Measurements from ENCODE around the gene EVI2A. TPM values are rescaled to one million over a fixed set of nuclear protein-coding genes. Genes with fewer than 3 reads are reported as not detected.
"Not testable (repeated sequence)": the region's sequence is repeated elsewhere in the genome, so short reads cannot be mapped to it uniquely, and the experiment has no call there.

Gene EVI2A, protein sequence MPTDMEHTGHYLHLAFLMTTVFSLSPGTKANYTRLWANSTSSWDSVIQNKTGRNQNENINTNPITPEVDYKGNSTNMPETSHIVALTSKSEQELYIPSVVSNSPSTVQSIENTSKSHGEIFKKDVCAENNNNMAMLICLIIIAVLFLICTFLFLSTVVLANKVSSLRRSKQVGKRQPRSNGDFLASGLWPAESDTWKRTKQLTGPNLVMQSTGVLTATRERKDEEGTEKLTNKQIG
- 100 to 1,000 TPM; 113 to 119 TPM for total RNA-seq
- polyA plus RNA-seq: 10 to 100 TPM; 44.3 to 57.0 (median 53.3) TPM
- total RNA-seq: 40.4 to 106 (median 49.8) reads per million in 6 experiments

DNA sequence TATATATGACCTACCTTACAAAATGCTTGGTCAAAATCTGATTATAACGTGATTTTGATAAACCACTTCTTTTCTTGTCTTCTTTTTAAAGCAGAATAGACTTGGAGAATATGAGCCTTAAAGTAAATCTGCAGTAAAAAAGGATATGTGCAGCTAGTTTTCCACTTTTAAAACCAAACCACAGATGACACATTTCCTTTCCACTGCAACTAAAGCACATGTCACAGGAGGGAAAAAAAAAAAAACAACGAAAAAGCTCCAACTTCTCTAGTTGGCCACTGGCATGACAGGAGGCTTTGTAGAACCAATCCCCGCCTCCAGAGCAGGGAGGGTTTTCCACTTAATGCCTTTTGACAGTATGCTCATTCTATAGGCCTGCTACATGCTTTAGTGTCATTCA, at the start of gene EVI2A:
TSS of gene EVI2A (minus strand) at position 142 of the 400 bp plus-strand sequence. CDS start 2,609 bp downstream, outside the sequence.
- peak within 1 kb of the TSS; percentile 76 to 96 (median 89) for H3K4me3 Mint-ChIP-seq
- peak; percentile 38 to 90 (median 80) for DNase-seq
- H3K9me3 Mint-ChIP-seq: no peaks in the 10 kb centered on the region
- peak within 1 kb of the TSS; percentile 82 to 98 (median 95) for H3K27ac Mint-ChIP-seq
- H3K27me3 Mint-ChIP-seq: no peaks in the 10 kb centered on the region
- H3K4me1 Mint-ChIP-seq: peaks cover 17 to 39% (median 27%) of the 10 kb centered on the region in 4 donors
- peak; percentile 81 to 94 for ATAC-seq
- peaks cover 4 to 22% (median 6%) of the 10 kb centered on the region in 3 donors for H3K36me3 Mint-ChIP-seq
- POLR2A ChIA-PET: interaction anchor here (0.5 to 5.2 kb wide), 6 partner anchors 10 to 501 kb away, joined by 3 to 90 read pairs (median 4); partner anchors contain the start of gene EVI2B

DNA sequence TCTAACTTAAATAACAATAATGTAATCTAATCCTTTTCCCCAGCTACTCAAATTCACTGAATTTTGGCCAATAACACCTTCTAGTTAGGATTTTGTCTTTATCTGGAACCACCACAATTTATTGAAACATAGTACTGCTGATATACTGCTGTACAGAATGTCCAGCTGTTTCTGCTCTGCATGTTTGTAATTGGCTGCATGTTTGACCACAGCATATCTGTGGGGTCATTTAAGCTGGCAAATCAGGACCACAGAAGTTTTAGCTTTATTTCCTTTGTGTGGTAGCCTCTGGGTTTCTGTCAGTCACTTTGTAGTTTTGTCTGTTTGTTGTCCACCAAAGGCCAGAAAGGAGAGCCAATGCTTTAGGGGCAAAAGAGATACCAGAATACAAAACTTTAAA, 47.8 kb upstream of the EVI2A start:
- H3K27me3 Mint-ChIP-seq: no peaks in the 10 kb centered on the region
- peaks cover 5 to 22% (median 15%) of the 10 kb centered on the region in 4 donors for H3K4me1 Mint-ChIP-seq
- no peak overlapping the region for H3K4me3 Mint-ChIP-seq
- peaks cover 5 to 23% (median 7%) of the 10 kb centered on the region in 3 donors for H3K36me3 Mint-ChIP-seq
- DNase-seq (no peak), ATAC-seq (no peak)
- POLR2A ChIA-PET: no interaction called here
- H3K9me3 Mint-ChIP-seq: no peaks in the 10 kb centered on the region
- peak overlapping the region in 4 of 10 donors; percentile 0 to 52 (median 16) for H3K27ac Mint-ChIP-seq

- no peak for ATAC-seq
- Mint-ChIP-seq H3K27ac (no peak overlapping the region), H3K36me3 (peaks cover 0 to 44% (median 9%) of the 10 kb centered on the region in 3 donors), H3K9me3 (no peaks in the 10 kb centered on the region), H3K4me3 (no peak overlapping the region), H3K4me1 (peaks cover 0 to 3% (median under 1%) of the 10 kb centered on the region in 4 donors), H3K27me3 (no peaks in the 10 kb centered on the region)
- POLR2A ChIA-PET: no interaction called here
- no peak for DNase-seq
These were observed 44.7 kb upstream of the EVI2A start for GRCh38 chr17:31366088-31366487.

- H3K4me1 Mint-ChIP-seq: peaks cover 0 to 2% (median 0%) of the 10 kb centered on the region in 4 donors
- no peak overlapping the region for H3K27ac Mint-ChIP-seq
- no peaks in the 10 kb centered on the region for H3K27me3 Mint-ChIP-seq
- peaks cover 4 to 63% (median 22%) of the 10 kb centered on the region in 3 donors for H3K36me3 Mint-ChIP-seq
- no peaks in the 10 kb centered on the region for H3K9me3 Mint-ChIP-seq
- H3K4me3 Mint-ChIP-seq: no peak overlapping the region
- ATAC-seq: no peak
- POLR2A ChIA-PET: interaction anchor here (0.7 kb wide), 1 partner anchor 8 kb away, joined by 4 read pairs; no protein-coding TSS in a partner anchor
- DNase-seq: no peak
These were observed 42.6 kb upstream of the EVI2A start for GRCh38 chr17:31364012-31364411.

DNA sequence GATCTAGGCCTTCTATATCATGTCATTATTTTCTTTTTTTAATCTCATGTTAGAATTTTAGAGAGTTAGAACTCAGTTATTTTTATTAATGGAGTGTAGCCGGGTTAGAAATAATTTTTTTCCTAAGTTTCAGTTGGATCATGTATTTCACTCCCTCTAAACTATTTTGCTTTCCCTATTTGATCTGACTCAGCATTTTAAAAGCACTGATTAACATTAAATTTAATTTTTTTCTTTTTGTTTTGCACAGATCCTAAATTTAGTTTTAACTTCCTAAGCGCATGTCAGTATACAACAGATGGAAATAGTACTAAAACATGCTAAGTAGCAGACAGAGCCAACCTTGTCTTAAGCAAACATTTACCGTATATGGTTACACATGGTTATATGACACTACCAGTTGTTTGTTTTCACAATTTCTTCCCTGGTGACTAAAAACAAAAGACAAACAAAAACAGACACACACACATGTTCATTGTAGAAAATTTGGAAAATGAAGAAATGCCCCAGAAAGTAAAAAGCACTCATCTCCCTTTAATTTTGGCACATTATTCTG, 36.5 kb upstream of the EVI2A start:
- peaks cover 4 to 82% (median 46%) of the 10 kb centered on the region in 3 donors for H3K36me3 Mint-ChIP-seq
- no peak overlapping the region for H3K4me3 Mint-ChIP-seq
- DNase-seq (no peak), ATAC-seq (no peak)
- peaks cover 0 to 4% (median 0%) of the 10 kb centered on the region in 4 donors for H3K4me1 Mint-ChIP-seq
- H3K27me3 Mint-ChIP-seq: no peaks in the 10 kb centered on the region
- H3K9me3 Mint-ChIP-seq: no peaks in the 10 kb centered on the region
- POLR2A ChIA-PET: no interaction called here
- H3K27ac Mint-ChIP-seq: no peak overlapping the region

GRCh38 chr17:31357091-31357490, 35.7 kb upstream of the EVI2A start:
- Mint-ChIP-seq H3K27ac (no peak overlapping the region), H3K9me3 (no peaks in the 10 kb centered on the region), H3K36me3 (peaks cover 4 to 81% (median 52%) of the 10 kb centered on the region in 3 donors), H3K4me3 (no peak overlapping the region), H3K4me1 (peaks cover 0 to 4% (median 0%) of the 10 kb centered on the region in 4 donors), H3K27me3 (no peaks in the 10 kb centered on the region)
- ATAC-seq (no peak), DNase-seq (no peak)
- POLR2A ChIA-PET: no interaction called here

DNA sequence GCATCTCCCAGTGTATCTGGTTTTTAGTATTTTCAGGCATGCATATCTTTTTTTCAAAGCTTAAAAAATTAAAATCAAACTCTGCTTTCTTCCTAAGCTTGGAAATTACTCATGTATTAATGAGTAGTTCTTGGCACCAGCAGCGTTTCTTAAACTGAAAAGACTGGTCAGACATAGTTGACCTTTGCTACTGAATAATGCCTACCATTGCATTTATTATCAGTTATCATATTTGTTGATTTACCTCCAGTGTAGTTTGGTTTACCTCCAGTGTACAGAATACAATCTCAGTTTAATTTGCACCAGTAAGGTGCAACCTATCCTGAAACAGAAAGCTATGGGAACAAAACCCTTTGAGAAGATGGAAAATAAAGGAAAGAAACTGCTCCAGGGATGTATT, 34.5 kb upstream of the EVI2A start:
- DNase-seq (no peak), ATAC-seq (no peak)
- no peaks in the 10 kb centered on the region for H3K9me3 Mint-ChIP-seq
- no peaks in the 10 kb centered on the region for H3K27me3 Mint-ChIP-seq
- peaks cover 4 to 79% (median 56%) of the 10 kb centered on the region in 3 donors for H3K36me3 Mint-ChIP-seq
- POLR2A ChIA-PET: no interaction called here
- H3K27ac Mint-ChIP-seq: no peak overlapping the region
- no peak overlapping the region for H3K4me3 Mint-ChIP-seq
- H3K4me1 Mint-ChIP-seq: peaks cover 0 to 4% (median 0%) of the 10 kb centered on the region in 4 donors

- H3K27me3 Mint-ChIP-seq: no peaks in the 10 kb centered on the region
- H3K4me1 Mint-ChIP-seq: peaks cover 0 to 6% (median 0%) of the 10 kb centered on the region in 4 donors
- peaks cover 13 to 56% (median 34%) of the 10 kb centered on the region in 3 donors for H3K36me3 Mint-ChIP-seq
- H3K9me3 Mint-ChIP-seq: no peaks in the 10 kb centered on the region
- H3K27ac Mint-ChIP-seq: no peak overlapping the region
- no peak overlapping the region for H3K4me3 Mint-ChIP-seq
- ATAC-seq (no peak), DNase-seq (no peak)
- POLR2A ChIA-PET: interaction anchor here (0.6 kb wide), 1 partner anchor 446 kb away, joined by 3 read pairs; no protein-coding TSS in a partner anchor
These were observed 28.0 kb upstream of the EVI2A start for GRCh38 chr17:31349454-31349853.

DNA sequence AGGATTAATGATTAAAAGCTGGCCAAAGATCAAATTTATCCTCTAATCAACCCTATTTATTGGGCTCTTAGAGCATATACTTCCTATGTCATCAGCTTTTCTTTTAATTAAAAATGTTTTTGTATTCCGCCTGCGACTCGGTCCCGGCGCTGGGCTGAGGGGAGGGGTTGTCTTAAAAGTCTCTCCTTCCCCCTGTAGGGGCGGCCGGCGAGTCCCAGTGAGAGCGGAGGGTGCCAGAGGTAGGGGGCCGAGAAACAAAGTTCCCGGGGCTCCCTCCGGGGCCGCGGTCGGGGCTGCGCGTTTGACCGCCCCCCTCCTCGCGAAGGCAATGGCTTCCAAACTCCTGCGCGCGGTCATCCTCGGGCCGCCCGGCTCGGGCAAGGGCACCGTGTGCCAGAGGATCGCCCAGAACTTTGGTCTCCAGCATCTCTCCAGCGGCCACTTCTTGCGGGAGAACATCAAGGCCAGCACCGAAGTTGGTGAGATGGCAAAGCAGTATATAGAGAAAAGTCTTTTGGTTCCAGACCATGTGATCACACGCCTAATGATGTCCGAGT, 23.8 kb upstream of the EVI2A start:
- H3K27ac Mint-ChIP-seq, H3K4me3 Mint-ChIP-seq, H3K27me3 Mint-ChIP-seq, ATAC-seq, H3K9me3 Mint-ChIP-seq, H3K4me1 Mint-ChIP-seq, POLR2A ChIA-PET, DNase-seq: not testable (repeated sequence)
- H3K36me3 Mint-ChIP-seq: peaks cover 14 to 57% (median 31%) of the 10 kb centered on the region in 3 donors

DNA sequence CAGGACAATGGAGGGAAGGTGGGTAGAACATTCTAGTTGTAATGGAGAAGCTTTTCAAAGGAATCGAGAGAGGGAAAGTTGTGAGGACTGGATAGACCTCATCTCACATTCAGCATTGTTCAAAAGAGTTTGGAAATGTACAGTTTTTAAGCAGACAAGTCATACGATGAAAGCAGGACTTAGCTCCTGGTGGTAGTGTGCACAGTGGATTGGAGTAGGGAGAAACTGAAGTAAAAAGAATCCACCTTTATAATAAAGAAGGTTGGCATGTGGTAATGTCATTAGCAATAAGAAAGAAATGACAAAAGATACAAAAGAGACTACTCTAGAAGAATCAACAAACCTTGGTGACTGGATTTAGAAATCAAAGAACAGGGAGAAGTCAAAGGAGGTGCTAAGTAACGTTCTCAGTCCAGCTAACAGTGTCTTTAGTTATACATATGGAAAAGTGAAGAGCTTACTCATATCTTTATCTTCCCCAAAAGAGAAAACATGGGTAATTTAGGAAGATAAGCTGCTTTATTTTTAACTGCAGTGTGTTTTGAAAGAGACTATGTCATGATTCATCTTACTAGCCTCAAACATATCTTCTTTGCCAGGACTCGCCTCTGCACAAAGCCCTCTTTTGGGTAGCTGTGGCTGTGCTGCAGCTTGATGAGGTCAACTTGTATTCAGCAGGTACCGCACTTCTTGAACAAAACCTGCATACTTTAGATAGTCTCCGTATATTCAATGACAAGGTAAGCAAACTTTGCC, 18.7 kb upstream of the EVI2A start:
- Mint-ChIP-seq H3K4me3 (no peak overlapping the region), H3K36me3 (peaks cover 8 to 54% (median 31%) of the 10 kb centered on the region in 3 donors), H3K4me1 (no peaks in the 10 kb centered on the region), H3K9me3 (no peaks in the 10 kb centered on the region), H3K27me3 (no peaks in the 10 kb centered on the region), H3K27ac (peak overlapping the region in 1 of 10 donors; percentile 7)
- DNase-seq (no peak), ATAC-seq (no peak)
- POLR2A ChIA-PET: interaction anchor here (0.5 to 0.8 kb wide), 3 partner anchors 18 to 1941 kb away, joined by 3 to 5 read pairs (median 4); no protein-coding TSS in a partner anchor

DNA sequence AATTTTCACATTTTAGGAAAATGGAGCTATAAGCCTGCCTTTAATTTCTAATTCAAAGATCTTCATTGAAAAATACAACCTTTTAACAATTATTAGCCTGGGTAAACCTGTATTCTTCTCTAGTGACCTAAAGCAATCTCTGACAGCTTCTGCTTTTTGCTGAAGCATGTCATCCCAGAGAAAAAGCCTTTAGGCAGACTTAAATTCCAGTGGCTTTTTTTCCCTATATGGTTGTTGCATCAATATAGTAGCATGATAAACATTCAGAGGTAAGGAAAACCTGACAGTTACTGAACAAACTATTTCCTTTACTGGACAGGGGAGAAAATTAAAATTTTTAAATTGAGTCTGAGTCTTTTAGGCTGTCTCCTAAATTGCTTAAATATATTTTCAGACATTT, 7.8 kb upstream of the EVI2A start:
- POLR2A ChIA-PET: no interaction called here
- H3K4me3 Mint-ChIP-seq: no peak overlapping the region
- H3K9me3 Mint-ChIP-seq: no peaks in the 10 kb centered on the region
- H3K27me3 Mint-ChIP-seq: no peaks in the 10 kb centered on the region
- peaks cover 0 to 7% (median 2%) of the 10 kb centered on the region in 4 donors for H3K4me1 Mint-ChIP-seq
- no peak for DNase-seq
- peaks cover 6 to 38% (median 13%) of the 10 kb centered on the region in 3 donors for H3K36me3 Mint-ChIP-seq
- H3K27ac Mint-ChIP-seq: no peak overlapping the region
- ATAC-seq: no peak

DNA sequence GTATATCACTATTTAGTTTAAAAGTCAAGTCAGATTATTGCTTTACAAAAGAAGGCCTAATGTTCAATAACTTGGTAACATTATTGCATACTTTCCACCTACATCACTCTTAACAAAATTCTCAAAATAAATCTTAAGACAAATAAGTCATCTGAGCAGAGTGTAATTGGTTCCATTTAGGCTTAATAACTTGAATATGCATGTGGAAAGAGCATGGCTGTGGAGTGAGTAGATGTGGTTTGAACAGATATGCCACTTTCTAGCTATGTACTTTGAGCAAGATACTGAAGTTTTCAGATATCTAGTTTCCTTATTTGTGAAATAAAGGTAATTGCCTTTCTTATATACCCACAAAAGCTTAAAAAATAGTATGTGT, 6.7 kb upstream of the EVI2A start:
- H3K4me3 Mint-ChIP-seq: no peak overlapping the region
- no peaks in the 10 kb centered on the region for H3K27me3 Mint-ChIP-seq
- ATAC-seq (no peak), DNase-seq (no peak)
- peaks cover 6 to 38% (median 13%) of the 10 kb centered on the region in 3 donors for H3K36me3 Mint-ChIP-seq
- no peak overlapping the region for H3K27ac Mint-ChIP-seq
- POLR2A ChIA-PET: no interaction called here
- H3K9me3 Mint-ChIP-seq: no peaks in the 10 kb centered on the region
- H3K4me1 Mint-ChIP-seq: peaks cover 4 to 12% (median 7%) of the 10 kb centered on the region in 4 donors

Data from naive thymus-derived CD8-positive, alpha-beta T cell (primary cell).